Esophagus squamous epithelium (tissue), 4 donors: ENCODE results near the gene PTPRT.

Experiments
- CTCF ChIP-seq, 6 experiments: fragments of 450-650 bp in 4 of 6; fragments of 200-600 bp in 2 of 6; sonication (generic) in 2 of 6; IDR thresholded peaks; one replicate each; pipeline ENCODE4 v1.5.1; 2016 to 2019; ENCODE audit warnings: antibody characterized with exemption in 6 of 6, mild to moderate bottlenecking in 4 of 6, moderate library complexity in 4 of 6
- POLR2A ChIP-seq, 4 donors: fragments of 450-650 bp; IDR thresholded peaks; one replicate each; pipeline ENCODE4 v1.6.1; 2017; ENCODE audit warnings: antibody characterized with exemption in 4 of 4, mild to moderate bottlenecking in 4 of 4, moderate library complexity in 3 of 4

GRCh38 chr20:42085366-42085765 is 1104.3 kb downstream of the PTPRT start:
- TF ChIP-seq CTCF (IDR thresholded peaks at IDR 0.05) (no peak), POLR2A (IDR thresholded peaks at IDR 0.05) (no peak)
